B cell (primary cell): ENCODE results near the gene ABHD2.

Experiments
- EZH2 ChIP-seq: IDR thresholded peaks from 2 replicates; pipeline ENCODE4 v1.6.1; 2012; ENCODE audit warnings: borderline replicate concordance, low read depth, mild to moderate bottlenecking, moderate library complexity, low read length; ENCODE audit not compliant: insufficient read depth, poor library complexity, severe bottlenecking
- TF ChIP-seq, protein P1 (sequence below): fragments of 200-600 bp; IDR thresholded peaks from one replicate; pipeline ENCODE4 v1.8.0; 2022; ENCODE audit warnings: antibody characterized with exemption, mild to moderate bottlenecking

- TF ChIP-seq, protein P1, sequence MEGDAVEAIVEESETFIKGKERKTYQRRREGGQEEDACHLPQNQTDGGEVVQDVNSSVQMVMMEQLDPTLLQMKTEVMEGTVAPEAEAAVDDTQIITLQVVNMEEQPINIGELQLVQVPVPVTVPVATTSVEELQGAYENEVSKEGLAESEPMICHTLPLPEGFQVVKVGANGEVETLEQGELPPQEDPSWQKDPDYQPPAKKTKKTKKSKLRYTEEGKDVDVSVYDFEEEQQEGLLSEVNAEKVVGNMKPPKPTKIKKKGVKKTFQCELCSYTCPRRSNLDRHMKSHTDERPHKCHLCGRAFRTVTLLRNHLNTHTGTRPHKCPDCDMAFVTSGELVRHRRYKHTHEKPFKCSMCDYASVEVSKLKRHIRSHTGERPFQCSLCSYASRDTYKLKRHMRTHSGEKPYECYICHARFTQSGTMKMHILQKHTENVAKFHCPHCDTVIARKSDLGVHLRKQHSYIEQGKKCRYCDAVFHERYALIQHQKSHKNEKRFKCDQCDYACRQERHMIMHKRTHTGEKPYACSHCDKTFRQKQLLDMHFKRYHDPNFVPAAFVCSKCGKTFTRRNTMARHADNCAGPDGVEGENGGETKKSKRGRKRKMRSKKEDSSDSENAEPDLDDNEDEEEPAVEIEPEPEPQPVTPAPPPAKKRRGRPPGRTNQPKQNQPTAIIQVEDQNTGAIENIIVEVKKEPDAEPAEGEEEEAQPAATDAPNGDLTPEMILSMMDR: no peak
- no peak for TF ChIP-seq EZH2
These were observed 36.4 kb upstream of the ABHD2 start for GRCh38 chr15:89051875-89052274.
